ENCODE results near the gene MNAT1. TPM values are rescaled to one million over a fixed set of nuclear protein-coding genes. Genes with fewer than 3 reads are reported as not detected.

MNAT1 gene
- total RNA-seq, 1 donor = 14.3 TPM

- no peak for DNase-seq (ENCODE audit: low read depth in 2 of 3, low spot score in 2 of 3)
Measured at GRCh38 chr14:60956632-60957031, 222.1 kb downstream of the MNAT1 start.

- DNase-seq (ENCODE audit: low read depth in 2 of 3, low spot score in 2 of 3) = peak in 2 of 3 donors; percentile 8 to 32
Measured at GRCh38 chr14:60958146-60958545, 223.6 kb downstream of the MNAT1 start.

- DNase-seq (ENCODE audit: low read depth in 2 of 3, low spot score in 2 of 3) = no peak
Measured at GRCh38 chr14:60963761-60964160, 229.2 kb downstream of the MNAT1 start.

- no peak for DNase-seq (ENCODE audit: low read depth in 2 of 3, low spot score in 2 of 3)
Measured at GRCh38 chr14:60964904-60965303, 230.3 kb downstream of the MNAT1 start.

GRCh38 chr14:60965402-60965801 is 230.8 kb downstream of the MNAT1 start:
- DNase-seq (ENCODE audit: low read depth in 2 of 3, low spot score in 2 of 3) = no peak

GRCh38 chr14:60968099-60968498 is 233.5 kb downstream of the MNAT1 start:
- DNase-seq (ENCODE audit: low read depth in 2 of 3, low spot score in 2 of 3) = no peak

GRCh38 chr14:60968671-60969070 is 234.1 kb downstream of the MNAT1 start:
- no peak for DNase-seq (ENCODE audit: low read depth in 2 of 3, low spot score in 2 of 3)

- DNase-seq (ENCODE audit: low read depth in 2 of 3, low spot score in 2 of 3) = no peak
Measured at GRCh38 chr14:60970146-60970545, 235.6 kb downstream of the MNAT1 start.

- no peak for DNase-seq (ENCODE audit: low read depth in 2 of 3, low spot score in 2 of 3)
Measured at GRCh38 chr14:60971271-60971670, 236.7 kb downstream of the MNAT1 start.

- no peak for DNase-seq (ENCODE audit: low read depth in 2 of 3, low spot score in 2 of 3)
Measured at GRCh38 chr14:60972295-60972694, 237.7 kb downstream of the MNAT1 start.

- no peak for DNase-seq (ENCODE audit: low read depth in 2 of 3, low spot score in 2 of 3)
Measured at GRCh38 chr14:60973070-60973469, 238.5 kb downstream of the MNAT1 start.

- no peak for DNase-seq (ENCODE audit: low read depth in 2 of 3, low spot score in 2 of 3)
Measured at GRCh38 chr14:60974090-60974651, 239.6 kb downstream of the MNAT1 start.

GRCh38 chr14:60975551-60975950 is 241.0 kb downstream of the MNAT1 start:
- DNase-seq (ENCODE audit: low read depth in 2 of 3, low spot score in 2 of 3) = no peak

GRCh38 chr14:60977847-60978246 is 243.3 kb downstream of the MNAT1 start:
- DNase-seq (ENCODE audit: low read depth in 2 of 3, low spot score in 2 of 3) = no peak

- peak; percentile 79 to 90 (median 89) for DNase-seq (ENCODE audit: low read depth in 2 of 3, low spot score in 2 of 3)
Measured at GRCh38 chr14:60980811-60981632, 246.5 kb downstream of the MNAT1 start, which contains the start of the genes SLC38A6 and TRMT5. Gene SLC38A6, plus strand, starts transcription at chr14:60981245. Its CDS starts 33 bp downstream, at chr14:60981278. Gene TRMT5, minus strand, starts transcription at chr14:60981079. Its CDS starts 106 bp downstream, at chr14:60980973.

- peak in 1 of 3 donors; percentile 5 for DNase-seq (ENCODE audit: low read depth in 2 of 3, low spot score in 2 of 3)
Measured at GRCh38 chr14:60981633-60982455, 247.3 kb downstream of the MNAT1 start.

GRCh38 chr14:60984196-60984595 is 249.6 kb downstream of the MNAT1 start:
- peak in 1 of 3 donors; percentile 14 for DNase-seq (ENCODE audit: low read depth in 2 of 3, low spot score in 2 of 3)

GRCh38 chr14:60986500-60986899 is 251.9 kb downstream of the MNAT1 start:
- DNase-seq (ENCODE audit: low read depth in 2 of 3, low spot score in 2 of 3) = no peak

- no peak for DNase-seq (ENCODE audit: low read depth in 2 of 3, low spot score in 2 of 3)
Measured at GRCh38 chr14:60989599-60989998, 255.0 kb downstream of the MNAT1 start.

GRCh38 chr14:60998617-60999016 is 264.1 kb downstream of the MNAT1 start:
- no peak for DNase-seq (ENCODE audit: low read depth in 2 of 3, low spot score in 2 of 3)

GRCh38 chr14:60999536-60999935 is 265.0 kb downstream of the MNAT1 start:
- no peak for DNase-seq (ENCODE audit: low read depth in 2 of 3, low spot score in 2 of 3)

Data from hematopoietic multipotent progenitor cell (in vitro differentiated cells).